Dendritic cell treated with granulocyte-macrophage colony-stimulating factor and Interleukin-4, amounts not matched to agents 40 ng/mL and 50 ng/mL, for 4 days (primary cell): Measurements from ENCODE around the gene TRAIP.
"Not testable (repeated sequence)": the region's sequence is repeated elsewhere in the genome, so short reads cannot be mapped to it uniquely, and the experiment has no call there.

ENCODE experiments used
- H3K27ac Mint-ChIP-seq: one replicate; pipeline ENCODE4 v1.8.0; 2022; ENCODE audit warnings: mild to moderate bottlenecking, mixed read lengths
- H3K27me3 Mint-ChIP-seq: one replicate; pipeline ENCODE4 v1.8.0; 2022; ENCODE audit warnings: mild to moderate bottlenecking, mixed read lengths
- H3K36me3 Mint-ChIP-seq: one replicate; pipeline ENCODE4 v1.8.0; 2022; ENCODE audit warnings: low read depth, mixed read lengths
- H3K4me1 Mint-ChIP-seq: one replicate; pipeline ENCODE4 v1.8.0; 2022; ENCODE audit warnings: low read depth, mixed read lengths
- H3K4me3 Mint-ChIP-seq: one replicate; pipeline ENCODE4 v1.8.0; 2022; ENCODE audit warnings: mild to moderate bottlenecking, moderate library complexity, mixed read lengths
- H3K9me3 Mint-ChIP-seq: one replicate; pipeline ENCODE4 v1.8.0; 2022; ENCODE audit warnings: mixed read lengths
- intact Hi-C: fragments of 100-400 bp; cut with micrococcal nuclease; formaldehyde crosslinking; loops from one replicate; pipeline ENCODE4 v1.15.0; 2022

The TRAIP gene

GRCh38 chr3:49856181-49857005, at the start of gene TRAIP:
TSS of gene TRAIP (minus strand) at chr3:49856564. CDS start at chr3:49856453, 111 bp downstream.
- intact Hi-C loops, result no loop called here
- Mint-ChIP-seq H3K27me3 (no peaks in the 10 kb centered on the region), H3K27ac (peak within 1 kb of the TSS; percentile 76), H3K36me3 (no peaks in the 10 kb centered on the region), H3K9me3 (no peaks in the 10 kb centered on the region), H3K4me3 (peak within 1 kb of the TSS; percentile 82), H3K4me1 (peaks cover 10% of the 10 kb centered on the region)

DNA sequence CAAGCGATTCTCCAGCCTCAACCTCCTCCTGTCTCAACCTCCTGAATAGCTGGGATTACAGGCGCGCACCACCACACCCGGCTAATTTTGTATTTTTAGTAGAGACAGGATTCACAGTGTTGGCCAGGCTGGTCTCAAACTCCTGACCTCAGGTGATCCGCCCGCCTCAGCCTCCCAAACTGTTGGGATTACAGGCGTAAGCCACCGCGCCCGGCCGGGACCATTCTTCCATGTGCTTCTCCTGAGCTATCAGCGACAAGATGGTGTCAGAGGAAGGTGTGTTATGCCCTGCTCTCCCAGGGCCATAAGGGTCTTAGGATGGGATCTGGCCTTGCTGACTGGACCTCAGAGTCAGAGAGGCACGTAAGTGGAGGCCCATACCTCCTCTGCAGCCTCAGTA, 48.1 kb upstream of the TRAIP start:
- Mint-ChIP-seq H3K27ac (peak overlapping the region; percentile 67), H3K4me3 (peak overlapping the region; percentile 75), H3K4me1 (peaks cover 28% of the 10 kb centered on the region)
- H3K27me3 Mint-ChIP-seq, intact Hi-C loops, H3K36me3 Mint-ChIP-seq, H3K9me3 Mint-ChIP-seq: not testable (repeated sequence)

- peaks cover 2% of the 10 kb centered on the region for H3K36me3 Mint-ChIP-seq
- peaks cover 28% of the 10 kb centered on the region for H3K4me1 Mint-ChIP-seq
Observed at GRCh38 chr3:49903451-49904424, 47.4 kb upstream of the TRAIP start, which contains the start of gene MST1R. TSS of gene MST1R (minus strand) at chr3:49903873. CDS start at chr3:49903609, 264 bp downstream.

GRCh38 chr3:49902511-49903345, 46.4 kb upstream of the TRAIP start:
- peaks cover 28% of the 10 kb centered on the region for H3K4me1 Mint-ChIP-seq
- intact Hi-C loops, result no loop called here

More at GRCh38 chr3:49903451-49904424, 47.4 kb upstream of the TRAIP start, which contains the start of gene MST1R:
- H3K27ac Mint-ChIP-seq, result peak within 1 kb of the TSS; percentile 67
- peak within 1 kb of the TSS; percentile 75 for H3K4me3 Mint-ChIP-seq
- intact Hi-C loops, result no loop called here
- no peaks in the 10 kb centered on the region for H3K9me3 Mint-ChIP-seq
- H3K27me3 Mint-ChIP-seq, result peaks cover 2% of the 10 kb centered on the region

DNA sequence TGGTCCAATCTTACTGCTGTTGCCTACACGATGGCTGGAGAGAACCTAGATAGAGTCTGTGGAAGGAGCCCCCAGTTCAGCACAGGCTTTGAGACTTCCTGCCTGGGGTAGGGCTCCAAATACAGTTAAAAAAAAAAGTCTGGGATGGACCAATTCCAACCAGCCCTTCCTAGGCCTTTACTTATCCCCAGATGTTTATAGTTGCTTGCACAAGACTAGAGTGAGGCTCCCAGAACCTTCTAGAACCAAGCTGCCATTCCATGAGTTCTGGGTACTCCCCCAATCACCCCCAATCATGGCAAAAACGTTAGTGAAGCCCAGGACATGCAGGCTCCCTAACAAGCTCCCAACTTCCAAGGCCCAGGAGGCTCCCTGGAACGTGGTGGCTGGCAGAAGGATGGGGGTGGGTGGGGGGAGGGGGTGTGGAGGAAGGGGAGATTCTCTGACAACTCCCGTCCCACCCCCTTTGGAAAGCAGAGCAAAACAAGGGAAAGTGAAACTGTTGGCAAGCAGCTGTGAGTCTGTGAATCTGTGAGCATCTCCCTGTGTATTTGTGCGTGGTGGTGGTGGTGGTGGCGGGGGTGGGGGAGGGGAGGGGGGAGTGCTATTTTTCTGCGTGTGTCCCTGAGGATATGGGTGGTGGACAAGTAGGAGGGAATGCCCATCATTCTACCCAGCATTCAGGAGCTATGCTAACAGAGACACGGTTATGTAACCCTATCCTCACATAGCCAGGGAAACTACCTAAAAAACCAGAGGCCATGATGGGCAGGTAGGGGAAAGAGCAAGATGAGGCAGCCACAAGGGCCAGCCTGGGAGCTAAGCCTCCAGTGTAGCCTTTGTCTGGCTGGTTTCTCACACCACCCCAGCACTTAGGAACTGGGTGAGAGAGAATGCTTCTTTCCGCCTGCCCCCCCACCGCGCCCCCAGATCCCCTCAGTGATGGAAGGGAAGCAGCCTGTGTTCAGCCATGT, 45.3 kb upstream of the TRAIP start:
- H3K27ac Mint-ChIP-seq, result no peak overlapping the region
- peaks cover 26% of the 10 kb centered on the region for H3K4me1 Mint-ChIP-seq
- H3K36me3 Mint-ChIP-seq, result no peaks in the 10 kb centered on the region
- peaks cover 2% of the 10 kb centered on the region for H3K27me3 Mint-ChIP-seq
- no peaks in the 10 kb centered on the region for H3K9me3 Mint-ChIP-seq
- intact Hi-C loops, result no loop called here
- H3K4me3 Mint-ChIP-seq, result no peak overlapping the region

More at GRCh38 chr3:49902511-49903345, 46.4 kb upstream of the TRAIP start:
- Mint-ChIP-seq H3K9me3 (no peaks in the 10 kb centered on the region), H3K27me3 (peaks cover 2% of the 10 kb centered on the region), H3K36me3 (no peaks in the 10 kb centered on the region), H3K4me3 (no peak overlapping the region), H3K27ac (no peak overlapping the region)

- intact Hi-C loops, result no loop called here
- H3K36me3 Mint-ChIP-seq, result no peaks in the 10 kb centered on the region
- no peak overlapping the region for H3K27ac Mint-ChIP-seq
- H3K27me3 Mint-ChIP-seq, result peaks cover 2% of the 10 kb centered on the region
- no peaks in the 10 kb centered on the region for H3K9me3 Mint-ChIP-seq
- H3K4me1 Mint-ChIP-seq, result peaks cover 16% of the 10 kb centered on the region
- H3K4me3 Mint-ChIP-seq, result no peak overlapping the region
Observed at GRCh38 chr3:49900491-49901153, 44.3 kb upstream of the TRAIP start.

DNA sequence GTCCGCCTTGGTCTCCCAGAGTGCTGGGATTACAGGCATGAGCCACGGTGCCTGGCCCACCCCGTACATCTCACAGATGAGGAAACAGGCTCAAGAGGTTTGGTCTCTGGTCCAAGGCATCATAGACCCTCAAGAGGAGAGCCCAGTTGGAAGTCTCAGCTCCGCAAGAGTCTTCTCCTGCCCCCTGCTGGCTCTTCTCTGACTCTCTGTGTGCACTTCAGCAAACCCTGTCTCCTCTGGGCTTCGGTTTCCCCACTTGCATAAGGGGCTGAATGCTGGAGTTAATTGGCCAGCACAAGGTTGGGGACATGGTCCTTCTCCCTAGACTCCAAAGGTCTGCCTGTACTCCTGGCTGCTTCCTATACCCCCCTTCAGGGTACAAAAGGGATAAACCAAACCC, 43.5 kb upstream of the TRAIP start:
- Mint-ChIP-seq H3K36me3 (no peaks in the 10 kb centered on the region), H3K9me3 (no peaks in the 10 kb centered on the region), H3K4me3 (no peak overlapping the region), H3K27me3 (peaks cover 2% of the 10 kb centered on the region), H3K27ac (no peak overlapping the region), H3K4me1 (peaks cover 11% of the 10 kb centered on the region)
- intact Hi-C loops, result no loop called here

GRCh38 chr3:49898991-49899390, 42.6 kb upstream of the TRAIP start:
- Mint-ChIP-seq H3K9me3 (no peaks in the 10 kb centered on the region), H3K36me3 (no peaks in the 10 kb centered on the region), H3K27ac (no peak overlapping the region), H3K4me3 (no peak overlapping the region), H3K4me1 (peaks cover 8% of the 10 kb centered on the region), H3K27me3 (peaks cover 2% of the 10 kb centered on the region)
- intact Hi-C loops, result no loop called here

DNA sequence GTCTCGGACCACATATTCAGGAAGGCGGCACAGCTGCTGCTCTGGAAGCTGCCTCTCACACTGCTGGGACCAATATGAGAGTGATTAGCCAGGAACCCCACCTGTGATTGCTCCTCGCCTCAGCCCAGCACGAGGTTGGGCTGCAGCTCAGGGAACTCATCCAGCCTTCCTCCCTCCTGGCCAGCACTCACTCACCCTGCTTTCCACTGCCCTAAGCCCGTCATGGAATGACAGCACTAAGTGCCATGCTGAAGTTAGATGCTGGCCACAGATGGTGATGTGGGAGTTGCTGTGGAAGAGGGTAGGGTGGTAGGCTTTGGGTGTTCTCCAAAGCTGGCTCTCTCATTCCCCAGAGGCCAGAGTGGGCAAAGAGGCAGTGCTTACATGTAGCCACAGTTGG, 40.0 kb upstream of the TRAIP start:
- H3K36me3 Mint-ChIP-seq, result no peaks in the 10 kb centered on the region
- no peaks in the 10 kb centered on the region for H3K27me3 Mint-ChIP-seq
- no peak overlapping the region for H3K27ac Mint-ChIP-seq
- H3K9me3 Mint-ChIP-seq, result no peaks in the 10 kb centered on the region
- intact Hi-C loops, result no loop called here
- H3K4me1 Mint-ChIP-seq, result no peaks in the 10 kb centered on the region
- H3K4me3 Mint-ChIP-seq, result no peak overlapping the region

- H3K4me1 Mint-ChIP-seq, result no peaks in the 10 kb centered on the region
- H3K36me3 Mint-ChIP-seq, result no peaks in the 10 kb centered on the region
- H3K4me3 Mint-ChIP-seq, result no peak overlapping the region
- H3K27me3 Mint-ChIP-seq, result no peaks in the 10 kb centered on the region
- intact Hi-C loops, result no loop called here
- no peaks in the 10 kb centered on the region for H3K9me3 Mint-ChIP-seq
- no peak overlapping the region for H3K27ac Mint-ChIP-seq
Observed at GRCh38 chr3:49895791-49896190, 39.4 kb upstream of the TRAIP start.

- Mint-ChIP-seq H3K27ac (no peak overlapping the region), H3K4me3 (no peak overlapping the region)
Observed at GRCh38 chr3:49889296-49889695, 32.9 kb upstream of the TRAIP start.

GRCh38 chr3:49886922-49887265, 30.5 kb upstream of the TRAIP start:
- H3K4me3 Mint-ChIP-seq, result no peak overlapping the region
- H3K9me3 Mint-ChIP-seq, result no peaks in the 10 kb centered on the region
- intact Hi-C loops, result no loop called here
- H3K27me3 Mint-ChIP-seq, result no peaks in the 10 kb centered on the region
- H3K27ac Mint-ChIP-seq, result no peak overlapping the region
- H3K36me3 Mint-ChIP-seq, result no peaks in the 10 kb centered on the region
- H3K4me1 Mint-ChIP-seq, result no peaks in the 10 kb centered on the region

More at GRCh38 chr3:49889296-49889695, 32.9 kb upstream of the TRAIP start:
- intact Hi-C loops, result no loop called here
- H3K27me3 Mint-ChIP-seq, result no peaks in the 10 kb centered on the region
- H3K9me3 Mint-ChIP-seq, result no peaks in the 10 kb centered on the region
- no peaks in the 10 kb centered on the region for H3K4me1 Mint-ChIP-seq
- no peaks in the 10 kb centered on the region for H3K36me3 Mint-ChIP-seq
